Esophagus muscularis mucosa (tissue), 4 donors: ENCODE measurements around the gene OR8B8.

Source experiments
- EP300 ChIP-seq: sonication (generic); formaldehyde crosslinking; IDR thresholded peaks from one replicate; pipeline ENCODE4 v1.6.1; 2017; ENCODE audit warnings: antibody characterized with exemption
- POLR2A ChIP-seq: fragments of 450-650 bp; IDR thresholded peaks from one replicate; pipeline ENCODE4 v1.6.1; 2017; ENCODE audit warnings: antibody characterized with exemption, moderate library complexity, mild to moderate bottlenecking, low read depth
- POLR2AphosphoS5 ChIP-seq, 2 donors: sonication (generic); formaldehyde crosslinking; IDR thresholded peaks; one replicate each; pipeline ENCODE4 v1.6.1; 2017; ENCODE audit warnings: antibody characterized with exemption in 2 of 2
- TF ChIP-seq, protein P1 (sequence below), 3 experiments: fragments of 200-600 bp in 2 of 3; fragments of 450-650 bp in 1 of 3; sonication (generic) in 2 of 3; IDR thresholded peaks; one replicate each; pipeline ENCODE4 v1.5.1; 2017 to 2019; ENCODE audit warnings: antibody characterized with exemption in 3 of 3, mild to moderate bottlenecking in 2 of 3, moderate library complexity in 1 of 3

DNA sequence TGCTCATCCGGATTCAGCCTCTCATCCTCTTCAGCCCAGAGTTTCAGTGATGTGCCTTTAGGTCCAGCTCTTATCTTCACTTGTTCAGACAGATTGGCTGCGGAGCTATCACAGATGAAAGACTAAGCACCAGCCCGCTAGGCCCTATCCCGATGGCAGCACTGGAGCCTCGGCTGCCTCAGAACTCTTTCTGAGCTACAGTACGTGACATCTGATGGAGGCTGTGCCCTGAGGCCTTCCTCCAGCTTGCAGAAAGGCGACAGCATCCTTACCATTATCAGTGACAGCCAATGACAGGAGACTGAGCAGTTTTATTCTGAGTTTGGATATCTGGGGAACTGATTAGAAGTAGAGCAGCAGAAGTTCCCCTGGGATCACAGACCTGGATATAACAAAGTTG, 4.0 kb downstream of the OR8B8 start:
- TF ChIP-seq, protein P1, sequence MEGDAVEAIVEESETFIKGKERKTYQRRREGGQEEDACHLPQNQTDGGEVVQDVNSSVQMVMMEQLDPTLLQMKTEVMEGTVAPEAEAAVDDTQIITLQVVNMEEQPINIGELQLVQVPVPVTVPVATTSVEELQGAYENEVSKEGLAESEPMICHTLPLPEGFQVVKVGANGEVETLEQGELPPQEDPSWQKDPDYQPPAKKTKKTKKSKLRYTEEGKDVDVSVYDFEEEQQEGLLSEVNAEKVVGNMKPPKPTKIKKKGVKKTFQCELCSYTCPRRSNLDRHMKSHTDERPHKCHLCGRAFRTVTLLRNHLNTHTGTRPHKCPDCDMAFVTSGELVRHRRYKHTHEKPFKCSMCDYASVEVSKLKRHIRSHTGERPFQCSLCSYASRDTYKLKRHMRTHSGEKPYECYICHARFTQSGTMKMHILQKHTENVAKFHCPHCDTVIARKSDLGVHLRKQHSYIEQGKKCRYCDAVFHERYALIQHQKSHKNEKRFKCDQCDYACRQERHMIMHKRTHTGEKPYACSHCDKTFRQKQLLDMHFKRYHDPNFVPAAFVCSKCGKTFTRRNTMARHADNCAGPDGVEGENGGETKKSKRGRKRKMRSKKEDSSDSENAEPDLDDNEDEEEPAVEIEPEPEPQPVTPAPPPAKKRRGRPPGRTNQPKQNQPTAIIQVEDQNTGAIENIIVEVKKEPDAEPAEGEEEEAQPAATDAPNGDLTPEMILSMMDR (IDR thresholded peaks at IDR 0.05), result no peak
- TF ChIP-seq EP300 (no peak), POLR2A (no peak), POLR2AphosphoS5 (IDR thresholded peaks at IDR 0.05) (no peak)
